PC-3 (cell line): ENCODE data around the gene GAB1. TPM values are rescaled to one million over a fixed set of nuclear protein-coding genes. Genes with fewer than 3 reads are reported as not detected.

ENCODE experiments used
- ATAC-seq: fragments of 200-7000 bp; cut with Tn5 transposase; 2 replicates; pipeline ENCODE4 v1.9.1; 2020; ENCODE audit warnings: mild to moderate bottlenecking, moderate library complexity
- BruUV-seq: library from RNA; stranded (reverse); fragments of 400-500 nt; replicated peaks from 2 replicates; lab custom pipeline; 2021; lab: Mats Ljungman, UMichigan
- CTCF ChIA-PET: fragments of 300-600 bp; sonication (Branson Sonifier 250); formaldehyde crosslinking; loops from one replicate; lab custom pipeline; 2022; ENCODE audit warnings: antibody characterized with exemption; lab: Charles Lee
- POLR2A ChIA-PET: fragments of 300-600 bp; sonication (Branson Sonifier 250); formaldehyde crosslinking; loops from one replicate; lab custom pipeline; 2022; ENCODE audit warnings: antibody characterized with exemption; ENCODE audit not compliant: unreplicated experiment; lab: Charles Lee
- DNase-seq: peaks from one replicate; pipeline ENCODE4 v3.0.0-alpha.2; 2015
- H2AFZ ChIP-seq: fragments of 300-600 bp; sonication (generic); 2 replicates; pipeline ENCODE4 v1.6.0; 2016; ENCODE audit warnings: antibody characterized with exemption, low read length
- H3F3A ChIP-seq: fragments of 300-600 bp; sonication (generic); one replicate; pipeline ENCODE4 v1.6.0; 2017; ENCODE audit warnings: antibody characterized with exemption, low read length, control low read depth, mild to moderate bottlenecking; ENCODE audit not compliant: unreplicated experiment
- H3K27ac ChIP-seq: fragments of 300-600 bp; sonication (generic); 2 replicates; pipeline ENCODE4 v1.5.1; 2016; ENCODE audit warnings: mild to moderate bottlenecking, low read length
- H3K27me3 ChIP-seq: fragments of 300-600 bp; sonication (generic); 2 replicates; pipeline ENCODE4 v1.6.1; 2016; ENCODE audit warnings: low read length, mixed read lengths
- H3K36me3 ChIP-seq: fragments of 300-600 bp; sonication (generic); 2 replicates; pipeline ENCODE4 v1.6.1; 2016; ENCODE audit warnings: low read depth, mixed run types, low read length, mixed read lengths
- H3K4me1 ChIP-seq: fragments of 300-600 bp; sonication (generic); 2 replicates; pipeline ENCODE4 v1.5.1; 2016; ENCODE audit warnings: low read length; ENCODE audit not compliant: insufficient read depth
- H3K4me2 ChIP-seq: fragments of 300-600 bp; sonication (generic); 2 replicates; pipeline ENCODE4 v1.6.0; 2016; ENCODE audit warnings: low read length
- H3K4me3 ChIP-seq: fragments of 300-600 bp; sonication (generic); 2 replicates; pipeline ENCODE4 v1.5.1; 2016; ENCODE audit warnings: mild to moderate bottlenecking, low read length, mixed read lengths
- H3K79me2 ChIP-seq: fragments of 300-600 bp; sonication (generic); 2 replicates; pipeline ENCODE4 v1.6.1; 2017; ENCODE audit warnings: low read length, mixed read lengths
- H3K9ac ChIP-seq: fragments of 300-600 bp; sonication (generic); 2 replicates; pipeline ENCODE4 v1.6.0; 2016; ENCODE audit warnings: mild to moderate bottlenecking, low read length
- H3K9me2 ChIP-seq: fragments of 300-600 bp; sonication (generic); replicated peaks from 2 replicates; pipeline ENCODE4 v1.6.1; 2016; ENCODE audit warnings: mixed run types, low read length, mixed read lengths
- H3K9me3 ChIP-seq: fragments of 300-600 bp; sonication (generic); 2 replicates; pipeline ENCODE4 v1.6.1; 2016; ENCODE audit warnings: low read length, mixed read lengths
- H4K20me1 ChIP-seq: fragments of 300-600 bp; sonication (generic); 2 replicates; pipeline ENCODE4 v1.6.1; 2016; ENCODE audit warnings: low read length, mixed read lengths
- CTCF ChIP-seq: fragments of 300-600 bp; sonication (generic); conservative IDR thresholded peaks from 2 replicates; pipeline ENCODE4 v1.5.1; 2017; ENCODE audit warnings: antibody characterized with exemption, low read depth, mild to moderate bottlenecking, low read length
- EZH2 ChIP-seq: fragments of 300-600 bp; sonication (generic); IDR thresholded peaks from one replicate; pipeline ENCODE4 v1.6.1; 2017; ENCODE audit warnings: antibody characterized with exemption, mild to moderate bottlenecking, low read length; ENCODE audit not compliant: unreplicated experiment
- EZH2phosphoT487 ChIP-seq: fragments of 300-600 bp; sonication (generic); IDR thresholded peaks from 2 replicates; pipeline ENCODE4 v1.6.1; 2018; ENCODE audit warnings: mild to moderate bottlenecking, antibody characterized with exemption, low read length, borderline replicate concordance
- intact Hi-C: fragments of 100-400 bp; cut with micrococcal nuclease; formaldehyde crosslinking; loops from 2 replicates; pipeline ENCODE4 v1.9.0; 2023
- total RNA-seq: library from RNA; depleted of rRNA; stranded (reverse); fragments of >200 nt; gene quantifications from 2 replicates; pipeline ENCODE4 v1.2.3, GENCODE V29; 2014

GAB1 gene
- total RNA-seq, 1 experiment from 2014 or later: 4.9 TPM

DNA sequence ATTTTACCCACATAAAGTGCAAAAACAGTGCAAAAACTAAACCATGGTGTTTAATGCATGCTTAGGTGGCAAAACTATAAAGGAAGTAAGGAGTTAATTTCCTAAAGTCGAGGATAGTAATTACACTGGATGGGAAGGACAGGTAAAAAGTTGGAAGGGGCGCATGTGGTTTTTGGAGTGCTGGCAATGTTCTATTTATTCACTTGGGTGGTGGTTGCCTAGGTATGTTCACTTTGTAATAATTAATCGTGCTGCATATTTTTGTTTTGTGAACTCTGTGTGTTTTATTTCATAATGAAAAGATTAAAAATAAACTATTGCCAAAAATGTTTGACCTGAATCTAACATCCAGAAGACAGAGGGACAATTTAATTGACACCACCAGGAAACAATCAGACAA, 144.7 kb downstream of the GAB1 start:
- H3K9me2 ChIP-seq: no peaks in the 10 kb centered on the region
- no peaks in the 10 kb centered on the region for H3K27me3 ChIP-seq
- TF ChIP-seq EZH2 (no peak), EZH2phosphoT487 (no peak), CTCF (no peak)
- intact Hi-C loops: loop anchor here (10.0 kb wide), 1 partner anchor 397 kb away; no protein-coding TSS in a partner anchor
- no peak overlapping the region for H3K4me2 ChIP-seq
- H3K36me3 ChIP-seq: no peaks in the 10 kb centered on the region
- no peaks in the 10 kb centered on the region for H3K79me2 ChIP-seq
- H3K4me3 ChIP-seq: no peak overlapping the region
- no peak overlapping the region for H3K27ac ChIP-seq
- H4K20me1 ChIP-seq: no peaks in the 10 kb centered on the region
- ChIA-PET POLR2A (no interaction called here), CTCF (no interaction called here)
- H3F3A ChIP-seq: no peaks in the 10 kb centered on the region
- H3K9me3 ChIP-seq: no peaks in the 10 kb centered on the region
- H2AFZ ChIP-seq: no peak overlapping the region
- BruUV-seq: no TSS peak
- no peak overlapping the region for H3K9ac ChIP-seq
- DNase-seq (no peak), ATAC-seq (no peak)
- H3K4me1 ChIP-seq: no peaks in the 10 kb centered on the region

- no peaks in the 10 kb centered on the region for H4K20me1 ChIP-seq
- POLR2A ChIA-PET: no interaction called here
- no peaks in the 10 kb centered on the region for H3K36me3 ChIP-seq
Observed at GRCh38 chr4:143482840-143483239, 146.2 kb downstream of the GAB1 start.

More at GRCh38 chr4:143482840-143483239, 146.2 kb downstream of the GAB1 start:
- Histone ChIP-seq H3K27ac (no peak overlapping the region), H2AFZ (no peak overlapping the region), H3K27me3 (no peaks in the 10 kb centered on the region), H3K9ac (no peak overlapping the region), H3K4me3 (no peak overlapping the region), H3K4me1 (no peaks in the 10 kb centered on the region), H3K9me2 (no peaks in the 10 kb centered on the region), H3K9me3 (no peaks in the 10 kb centered on the region), H3F3A (no peaks in the 10 kb centered on the region), H3K4me2 (no peak overlapping the region), H3K79me2 (no peaks in the 10 kb centered on the region)
- ATAC-seq: peak; percentile 49
- TF ChIP-seq CTCF: peak; percentile 86
- no peak for TF ChIP-seq EZH2phosphoT487
- peak; percentile 74 for DNase-seq
- BruUV-seq: no TSS peak
- intact Hi-C loops: loop anchor here (1.0 to 10.0 kb wide), 6 partner anchors 84 to 398 kb away; no protein-coding TSS in a partner anchor
- CTCF ChIA-PET: no interaction called here
